GM19468 (cell line): ENCODE data around the gene DAGLA.

Experiments used
- ATAC-seq: cut with Tn5 transposase; IDR thresholded peaks from one replicate; pipeline ENCODE4 v1.9.1; 2021; ENCODE audit warnings: mild to moderate bottlenecking, moderate library complexity, moderate number of reproducible peaks; ENCODE audit not compliant: unreplicated experiment; ENCODE audit errors: extremely low read depth

The DAGLA gene

DNA sequence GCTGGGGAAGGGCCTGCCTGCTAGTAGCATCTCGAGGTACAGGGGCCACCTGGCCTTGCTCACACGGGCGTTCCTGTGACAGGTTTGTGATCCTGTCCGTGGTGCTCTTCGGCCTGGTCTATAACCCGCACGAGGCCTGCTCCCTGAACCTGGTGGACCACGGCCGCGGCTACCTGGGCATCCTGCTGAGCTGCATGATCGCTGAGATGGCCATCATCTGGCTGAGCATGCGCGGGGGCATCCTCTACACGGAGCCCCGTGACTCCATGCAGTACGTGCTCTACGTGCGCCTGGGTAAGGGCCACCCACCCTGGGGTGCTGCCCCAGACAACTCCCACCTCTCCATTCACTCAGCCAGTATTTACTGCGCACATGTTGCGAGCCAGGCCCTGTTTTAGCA lies 40.4 kb downstream of the DAGLA start:
- ATAC-seq = no peak

DNA sequence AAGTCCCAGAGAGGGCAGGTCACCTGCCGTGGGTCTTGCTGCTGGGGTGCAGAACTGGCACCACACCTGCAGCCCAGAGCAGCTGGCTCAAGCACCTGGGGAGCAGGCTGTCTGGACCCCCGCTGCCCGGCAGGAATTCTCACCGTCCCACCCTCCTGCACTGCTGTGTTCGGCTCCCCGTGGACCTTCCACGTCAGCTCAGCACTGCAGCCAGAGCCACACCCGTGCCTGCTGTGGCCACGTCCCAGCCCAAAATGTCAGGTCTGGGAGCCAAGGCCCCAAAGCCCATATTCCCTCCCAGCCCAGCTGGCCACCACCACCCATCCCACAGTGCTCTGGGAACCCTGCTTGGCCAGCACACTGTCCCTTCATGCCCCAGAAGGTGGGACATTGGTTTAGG lies 44.2 kb downstream of the DAGLA start:
- ATAC-seq = no peak

DNA sequence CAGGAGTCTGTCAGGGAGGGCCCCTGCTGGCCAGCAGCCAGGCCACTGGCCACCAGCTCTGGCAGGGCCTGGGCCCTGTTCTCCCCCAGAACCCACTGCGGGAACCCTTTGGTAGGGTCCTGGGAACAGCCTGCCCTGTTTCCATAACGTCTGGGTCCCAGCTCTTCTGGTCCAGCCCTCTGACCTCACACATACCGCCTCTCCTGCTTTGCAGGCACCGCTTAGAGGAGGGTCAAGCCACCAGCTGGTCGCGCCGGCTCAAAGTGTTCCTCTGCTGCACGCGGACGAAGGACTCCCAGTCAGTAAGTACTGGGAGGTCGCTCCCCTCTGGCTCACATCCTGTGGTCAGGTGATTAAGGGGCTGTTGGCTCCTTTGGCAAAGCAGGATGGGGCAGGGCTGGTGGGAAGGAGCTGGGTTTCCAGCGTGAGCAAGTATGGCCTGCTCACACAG lies 45.6 kb downstream of the DAGLA start:
- no peak for ATAC-seq

DNA sequence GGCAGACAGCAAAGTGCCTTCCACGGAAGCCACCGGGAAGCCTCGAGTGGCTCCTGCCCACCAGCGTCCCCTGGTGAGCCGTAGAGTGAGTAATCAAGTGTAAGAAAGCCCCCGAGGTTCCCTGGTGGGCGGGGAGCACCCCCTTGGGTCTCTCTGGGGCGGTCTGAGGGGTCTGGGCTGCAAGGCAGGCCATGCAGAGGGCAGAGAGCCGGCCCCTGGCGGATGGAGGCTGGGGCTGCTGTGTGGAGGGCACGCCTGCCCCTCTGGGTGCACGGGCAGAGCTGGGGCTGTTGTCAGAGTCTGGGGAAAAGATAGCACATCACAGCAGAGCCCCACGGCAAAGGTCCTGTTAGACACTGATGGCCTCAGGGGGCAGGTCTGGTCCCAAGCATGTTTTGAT lies 46.6 kb downstream of the DAGLA start:
- ATAC-seq = no peak

DNA sequence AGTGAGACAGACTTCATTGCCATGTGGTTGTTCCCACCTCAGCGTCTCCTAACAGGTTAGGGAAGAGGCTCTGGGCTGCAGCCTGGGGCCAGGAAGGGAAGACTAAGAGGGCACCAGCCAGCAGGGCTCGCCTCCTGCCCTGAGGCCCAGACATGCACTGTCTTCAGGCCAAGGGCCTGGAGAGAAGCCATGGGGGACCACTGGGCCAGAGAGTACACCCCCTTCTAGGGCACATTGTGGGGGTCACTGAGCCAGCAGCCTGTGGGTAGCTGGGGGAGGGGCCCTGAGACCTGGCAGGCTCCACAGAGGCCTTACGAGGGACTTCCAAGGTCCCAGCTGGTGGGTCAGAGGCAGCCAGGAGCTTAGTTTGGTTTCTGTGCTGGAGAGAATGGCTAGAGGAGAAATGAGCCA lies 47.2 kb downstream of the DAGLA start:
- no peak for ATAC-seq

DNA sequence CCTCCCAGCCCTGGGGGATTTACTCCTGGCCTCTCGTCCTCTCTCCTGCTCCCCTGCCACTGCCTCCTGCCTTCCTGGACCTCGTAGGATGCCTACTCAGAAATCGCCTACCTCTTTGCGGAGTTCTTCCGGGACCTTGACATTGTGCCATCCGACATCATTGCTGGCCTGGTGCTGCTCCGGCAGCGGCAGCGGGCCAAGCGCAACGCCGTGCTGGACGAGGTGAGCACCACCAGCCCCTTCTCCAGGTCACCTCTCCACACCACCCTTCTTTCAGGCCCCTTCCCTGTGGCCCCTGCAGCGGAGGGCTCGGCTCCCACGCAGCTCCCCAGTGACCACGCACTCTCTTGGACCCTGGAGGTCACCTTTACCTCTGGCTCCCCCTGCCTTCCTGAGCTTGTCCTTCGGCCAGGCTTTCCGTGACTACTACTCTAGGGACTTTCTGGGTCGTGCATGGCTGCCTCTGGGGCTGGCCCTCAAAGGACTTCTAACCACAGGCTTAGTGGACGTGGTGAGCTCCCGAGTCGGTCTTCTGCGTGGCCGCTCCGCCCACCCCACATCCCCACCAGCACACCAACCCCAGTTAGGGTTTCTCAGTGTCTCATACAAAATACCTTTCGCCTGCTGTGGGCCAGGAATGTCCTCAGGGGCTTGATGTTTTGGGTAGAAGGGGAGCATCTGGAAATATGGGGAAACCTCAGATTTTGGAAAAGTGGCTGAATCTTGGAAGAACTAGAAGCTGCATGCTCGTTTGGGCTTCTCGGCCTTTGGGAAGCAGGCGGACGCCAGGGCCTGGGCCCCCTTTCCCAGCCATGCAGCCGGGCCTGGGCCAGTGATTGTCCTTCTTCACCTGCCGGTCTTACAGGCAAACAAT lies 48.1 kb downstream of the DAGLA start:
- no peak for ATAC-seq

DNA sequence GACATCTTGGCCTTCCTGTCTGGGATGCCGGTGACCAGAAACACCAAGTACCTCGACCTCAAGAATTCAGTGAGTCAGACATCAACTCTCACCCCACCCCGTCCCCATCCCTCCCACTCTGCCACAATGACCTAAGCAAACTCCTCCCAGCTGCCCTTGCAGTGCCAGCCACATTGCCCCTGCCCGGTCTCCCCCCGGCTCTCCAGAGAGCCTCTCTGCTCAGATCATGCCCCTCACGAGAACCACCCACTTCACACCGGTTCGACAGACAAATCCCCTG lies 48.7 kb downstream of the DAGLA start:
- ATAC-seq = no peak

DNA sequence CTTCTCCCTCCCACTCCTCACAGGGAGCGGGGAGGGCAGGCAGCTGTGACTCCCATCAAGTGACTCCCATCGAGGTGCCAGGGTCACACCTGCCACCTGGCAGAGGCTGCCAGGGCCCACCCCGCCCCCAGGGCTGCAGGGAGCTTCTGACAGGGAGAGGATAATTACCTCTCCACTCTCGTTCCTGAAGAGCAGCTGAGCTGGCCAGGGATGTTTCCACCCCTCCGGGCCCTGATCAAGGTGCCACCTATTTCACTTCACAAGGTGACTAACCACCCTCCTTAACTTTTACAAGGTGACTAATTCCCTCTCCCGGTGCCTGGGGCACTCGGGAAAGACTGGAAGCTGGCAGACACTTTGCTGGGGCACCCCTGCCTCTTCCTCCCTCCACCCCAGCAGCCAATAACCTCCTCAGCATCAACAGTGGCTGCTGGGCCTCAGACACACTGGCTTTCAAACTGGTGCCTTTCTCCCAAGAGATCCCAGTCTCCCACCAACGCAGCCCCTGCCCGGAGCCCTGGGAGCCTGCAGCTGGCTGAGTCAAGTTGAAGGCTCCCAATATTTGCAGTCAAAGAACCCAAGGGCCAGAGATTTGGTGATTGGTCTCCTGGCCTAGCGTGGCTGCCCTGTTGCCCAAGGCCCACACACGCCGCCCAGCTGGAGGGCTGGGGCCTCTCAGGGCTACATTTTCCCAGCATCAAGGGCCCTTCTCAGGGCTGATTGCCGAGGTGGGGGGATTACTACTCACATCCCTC lies 50.2 kb downstream of the DAGLA start:
- no peak for ATAC-seq

DNA sequence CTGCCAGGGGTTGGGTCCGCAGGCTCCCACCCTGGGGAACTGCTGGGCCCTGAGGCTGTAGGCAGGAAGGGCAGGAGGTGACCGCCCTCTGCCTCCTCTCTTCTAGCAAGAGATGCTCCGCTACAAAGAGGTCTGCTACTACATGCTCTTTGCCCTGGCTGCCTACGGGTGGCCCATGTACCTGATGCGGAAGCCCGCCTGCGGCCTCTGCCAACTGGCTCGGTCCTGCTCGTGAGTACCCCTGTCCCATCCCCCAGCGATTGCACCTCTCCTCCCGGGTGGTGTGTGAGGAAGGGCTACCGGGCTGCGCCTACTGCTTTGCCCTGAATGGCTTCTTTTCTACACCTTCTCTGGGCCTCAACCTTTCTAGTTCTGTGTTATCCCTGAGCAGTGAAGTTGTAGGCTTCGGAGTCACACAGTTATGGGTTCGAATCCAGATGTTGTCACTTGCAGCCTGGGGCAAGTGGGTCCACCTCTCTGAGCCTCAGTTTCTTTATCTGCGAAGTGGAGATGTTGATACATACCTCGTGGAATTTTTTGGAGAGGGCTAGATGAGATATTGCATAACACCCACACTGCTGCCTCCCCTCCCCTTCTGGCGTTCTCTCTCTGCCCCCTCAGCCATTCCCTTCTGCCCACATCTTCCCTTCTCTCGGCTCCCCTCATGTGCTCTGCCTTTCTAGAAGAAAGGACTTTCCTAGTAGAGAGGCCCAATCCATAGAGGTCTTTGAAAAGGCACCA lies 51.2 kb downstream of the DAGLA start:
- ATAC-seq = no peak

DNA sequence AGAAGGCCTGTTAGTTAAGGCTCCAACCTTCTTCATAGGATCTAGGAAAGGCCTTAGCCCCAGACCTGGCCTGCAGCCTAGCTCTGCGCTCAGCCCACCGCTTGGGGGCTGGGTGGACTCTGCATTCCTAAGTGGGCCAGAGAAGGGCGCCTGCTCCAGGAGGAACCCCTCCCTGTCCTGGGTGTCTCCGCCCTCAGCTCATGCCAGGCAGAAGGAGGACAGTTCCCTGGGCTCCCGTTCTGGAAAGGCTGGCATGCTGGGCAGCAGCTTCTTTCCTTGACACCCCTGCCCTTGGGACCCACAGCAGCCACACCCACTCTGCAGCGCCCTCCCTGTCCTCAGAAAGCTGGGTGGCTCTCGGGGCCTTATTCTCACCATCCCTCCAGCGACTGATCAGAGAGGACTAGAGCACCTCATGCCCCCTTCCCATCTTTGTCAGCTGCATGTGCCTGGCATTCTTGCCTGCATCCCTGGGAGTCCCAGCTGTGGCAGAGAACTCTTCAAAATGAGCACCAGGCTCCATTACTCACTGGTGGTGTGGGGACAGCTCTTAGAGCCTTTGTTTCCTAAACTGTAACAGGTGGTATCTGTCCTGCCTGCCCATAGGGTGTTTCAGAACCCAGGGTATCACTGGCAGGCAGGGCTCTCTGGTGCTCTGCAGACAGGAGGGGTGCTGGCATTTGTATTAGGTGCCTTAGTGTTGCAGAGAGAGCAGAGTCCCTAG lies 51.9 kb downstream of the DAGLA start:
- no peak for ATAC-seq

DNA sequence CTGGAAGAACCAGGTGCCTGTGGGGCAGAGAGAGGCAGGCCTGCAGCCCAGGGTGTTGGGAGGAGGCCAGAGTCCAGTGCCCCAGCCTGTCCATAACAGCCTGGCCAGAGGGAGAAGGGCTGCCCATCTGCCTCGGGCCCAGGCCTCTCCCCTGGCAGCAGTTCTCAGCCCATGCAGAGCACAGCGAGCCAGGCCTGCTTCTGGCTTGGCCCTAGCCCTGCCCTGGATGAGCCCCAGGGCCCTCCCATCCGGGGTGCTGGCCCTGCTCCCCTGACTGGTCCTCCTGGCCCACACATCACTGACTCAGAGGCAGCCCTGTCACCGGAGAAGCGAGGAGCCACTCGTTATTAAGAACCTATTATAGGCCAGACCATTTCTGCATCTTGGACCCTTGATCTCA lies 52.5 kb downstream of the DAGLA start:
- ATAC-seq = no peak

DNA sequence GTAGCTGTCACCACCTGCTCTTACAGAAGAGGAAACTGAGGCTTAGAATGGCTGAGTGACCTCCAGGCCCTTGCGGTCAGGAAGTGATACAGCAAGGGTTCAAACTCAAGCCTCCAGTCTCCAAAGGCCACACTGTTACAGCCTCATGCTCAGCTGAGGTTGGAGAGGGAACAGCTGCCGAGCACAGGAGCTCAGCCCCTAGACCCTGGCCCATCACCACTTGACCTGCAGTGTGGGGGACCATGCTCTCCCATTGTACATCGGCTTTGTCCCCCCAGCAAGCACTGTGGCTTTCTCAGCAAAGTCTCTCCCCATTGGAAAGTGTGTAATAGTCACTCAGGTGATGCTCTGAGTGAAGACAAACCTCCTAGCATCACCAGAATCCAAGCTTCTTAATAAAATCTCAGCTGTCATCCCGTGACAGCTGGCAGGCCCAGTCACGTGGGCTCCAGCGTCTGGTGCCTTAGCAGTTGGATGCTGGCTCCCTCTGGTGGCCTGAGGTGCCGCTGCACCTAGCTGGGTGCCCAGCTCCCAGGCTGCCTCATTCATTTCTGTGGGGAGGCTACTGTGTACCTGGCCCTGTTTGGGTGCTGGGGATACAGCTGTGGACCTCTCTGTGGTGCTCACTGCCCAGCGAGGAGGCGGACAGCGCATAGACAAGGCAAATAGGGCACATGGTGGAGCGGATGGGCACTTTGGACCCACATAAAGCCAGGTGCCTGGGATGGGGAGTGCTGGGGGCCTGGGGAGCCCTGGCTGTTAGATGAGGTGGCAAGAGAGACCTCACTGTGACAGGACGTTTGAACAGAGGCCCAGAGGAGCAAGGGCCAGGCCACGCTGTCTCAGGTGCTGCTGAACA lies 53.2 kb downstream of the DAGLA start:
- peak; percentile 84 for ATAC-seq

DNA sequence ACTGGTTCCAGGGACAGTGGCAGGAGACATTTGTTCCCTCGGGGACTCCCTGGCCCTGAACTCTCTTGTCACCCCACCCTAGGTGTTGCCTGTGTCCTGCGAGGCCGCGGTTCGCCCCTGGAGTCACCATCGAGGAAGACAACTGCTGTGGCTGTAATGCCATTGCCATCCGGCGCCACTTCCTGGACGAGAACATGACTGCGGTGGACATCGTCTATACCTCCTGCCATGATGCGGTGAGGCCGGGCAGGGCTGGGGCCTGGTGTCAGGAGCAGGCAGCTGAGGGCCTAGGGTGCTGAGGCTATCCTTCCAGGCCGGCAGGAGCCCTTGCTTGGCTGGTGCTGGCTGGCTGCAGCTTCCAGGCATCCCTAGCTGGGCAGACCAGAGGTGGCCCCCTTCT lies 54.6 kb downstream of the DAGLA start:
- ATAC-seq = no peak

DNA sequence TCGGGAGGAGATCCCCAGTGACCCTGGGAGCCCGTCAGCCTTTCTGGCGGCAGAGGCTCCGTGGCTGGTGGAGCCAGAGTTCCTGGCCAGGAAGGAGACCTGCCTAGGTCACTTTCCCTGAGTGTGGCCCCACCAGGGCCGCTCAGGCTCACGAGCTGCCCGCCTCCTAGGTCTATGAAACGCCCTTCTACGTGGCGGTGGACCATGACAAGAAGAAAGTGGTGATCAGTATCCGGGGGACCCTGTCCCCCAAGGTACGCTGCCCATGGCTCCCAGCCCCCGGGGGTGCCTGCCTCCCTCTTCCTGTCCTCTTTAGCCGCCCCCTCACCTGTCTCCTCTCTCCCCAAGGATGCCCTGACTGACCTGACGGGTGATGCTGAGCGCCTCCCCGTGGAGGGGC lies 55.2 kb downstream of the DAGLA start:
- no peak for ATAC-seq

DNA sequence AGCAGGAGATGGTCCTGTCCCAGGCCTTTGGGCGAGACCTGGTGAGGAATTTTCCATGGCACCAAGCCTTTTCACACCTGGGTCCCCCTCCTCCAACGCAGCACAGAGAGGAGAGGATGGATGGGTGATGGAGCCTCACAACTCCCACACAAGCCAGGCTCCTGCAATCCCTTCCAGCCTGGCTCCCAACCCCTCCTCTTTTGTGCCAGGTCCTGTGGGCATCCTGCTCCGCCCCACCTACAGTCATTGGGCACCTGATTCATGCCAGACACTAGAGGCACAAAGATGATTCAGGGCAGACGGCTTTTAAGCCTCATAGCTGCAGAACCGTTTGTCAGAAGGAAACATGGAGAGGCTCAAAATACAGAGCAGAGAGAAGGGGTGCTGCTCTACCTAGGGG lies 56.1 kb downstream of the DAGLA start:
- no peak for ATAC-seq

DNA sequence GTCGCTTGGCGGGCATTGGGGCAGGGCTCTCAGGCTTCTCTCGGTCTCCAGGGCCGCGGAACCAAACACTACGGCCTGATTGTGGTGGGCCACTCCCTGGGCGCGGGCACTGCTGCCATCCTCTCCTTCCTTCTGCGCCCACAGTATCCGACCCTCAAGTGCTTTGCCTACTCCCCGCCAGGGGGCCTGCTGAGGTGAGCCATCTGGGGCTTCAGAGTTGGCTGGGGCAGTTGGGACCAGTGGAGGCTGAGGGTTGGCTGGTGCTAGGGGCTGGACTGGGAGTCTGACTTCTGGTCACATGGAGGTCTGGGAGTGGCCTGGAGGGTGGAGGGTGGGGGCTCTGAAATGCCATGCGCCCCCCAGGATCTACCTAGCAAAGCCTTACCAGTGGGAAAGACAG lies 56.9 kb downstream of the DAGLA start:
- ATAC-seq = no peak

DNA sequence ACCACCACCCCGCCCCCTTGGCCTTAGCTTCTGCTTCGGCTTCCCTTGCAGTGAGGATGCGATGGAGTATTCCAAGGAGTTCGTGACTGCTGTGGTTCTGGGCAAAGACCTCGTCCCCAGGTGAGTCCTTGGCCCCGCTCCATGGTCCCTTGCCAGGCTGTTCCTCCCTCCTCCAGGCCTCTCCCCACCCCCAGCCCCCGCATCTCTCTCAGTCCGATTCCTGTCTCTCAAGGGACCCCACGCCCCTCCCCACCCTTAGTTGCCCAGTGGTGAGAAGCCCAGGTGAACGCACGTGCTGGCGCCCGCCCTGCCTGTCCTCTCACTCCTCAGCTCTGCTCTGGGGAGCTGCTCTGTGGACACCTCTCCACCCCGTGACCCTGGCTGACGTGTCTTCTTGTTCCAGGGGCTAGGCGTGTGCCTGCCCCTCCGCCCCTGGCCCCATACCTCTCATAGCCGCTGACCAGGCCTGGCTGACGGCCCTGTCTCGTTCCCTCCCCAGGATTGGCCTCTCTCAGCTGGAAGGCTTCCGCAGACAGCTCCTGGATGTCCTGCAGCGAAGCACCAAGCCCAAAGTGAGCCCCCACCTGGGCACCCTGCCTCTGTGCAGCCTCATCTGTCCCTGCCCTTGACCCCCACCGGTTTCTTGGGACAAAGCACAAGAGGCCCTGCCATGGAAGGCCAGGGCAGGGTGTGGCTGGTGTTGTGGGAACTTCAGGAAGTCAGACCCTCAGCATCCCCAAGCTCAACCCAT lies 57.6 kb downstream of the DAGLA start:
- ATAC-seq = no peak

DNA sequence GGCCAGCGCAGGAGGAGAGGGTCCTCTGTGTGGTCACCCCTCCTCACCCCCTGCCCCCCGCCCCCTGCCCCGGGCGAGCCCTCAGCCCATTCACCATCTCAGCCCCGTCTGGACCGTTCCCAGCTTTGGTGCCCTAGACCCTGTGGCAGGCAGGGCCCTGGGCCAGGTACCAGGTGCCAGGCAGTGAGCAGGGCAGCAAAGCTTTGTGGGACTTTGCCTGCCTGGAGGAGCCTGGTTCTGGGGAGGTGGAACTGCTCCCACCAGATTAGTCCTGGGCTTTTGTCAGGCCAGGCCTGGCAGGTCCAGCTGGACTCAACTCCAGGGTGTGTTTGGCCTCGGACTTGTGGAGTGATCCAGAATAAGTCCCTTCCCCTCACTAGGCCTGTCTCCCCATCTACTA lies 58.6 kb downstream of the DAGLA start:
- ATAC-seq = no peak

DNA sequence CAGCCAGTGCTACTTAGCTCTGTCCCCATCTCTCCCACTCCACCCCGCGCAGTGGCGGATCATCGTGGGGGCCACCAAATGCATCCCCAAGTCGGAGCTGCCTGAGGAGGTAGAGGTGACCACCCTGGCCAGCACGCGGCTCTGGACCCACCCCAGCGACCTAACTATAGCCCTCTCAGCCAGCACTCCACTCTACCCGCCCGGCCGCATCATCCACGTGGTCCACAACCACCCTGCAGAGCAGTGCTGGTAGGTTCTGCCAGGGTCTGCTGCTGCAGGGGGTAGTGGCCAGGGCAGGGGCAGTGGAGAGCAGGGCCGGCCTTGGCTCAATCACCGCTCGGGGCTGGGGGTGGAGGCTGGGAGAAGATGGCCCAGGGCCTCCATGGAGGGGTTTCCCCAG lies 59.2 kb downstream of the DAGLA start:
- no peak for ATAC-seq
